ENCODE results near the gene UCHL3. TPM values are rescaled to one million over a fixed set of nuclear protein-coding genes. Genes with fewer than 3 reads are reported as not detected.

The UCHL3 gene
- total and polyA plus RNA-seq, 2 of the 8 experiments (the other 6 are each of a cell fraction or from before 2014, with no cell fraction given): 33.0 to 61.1 TPM

DNA sequence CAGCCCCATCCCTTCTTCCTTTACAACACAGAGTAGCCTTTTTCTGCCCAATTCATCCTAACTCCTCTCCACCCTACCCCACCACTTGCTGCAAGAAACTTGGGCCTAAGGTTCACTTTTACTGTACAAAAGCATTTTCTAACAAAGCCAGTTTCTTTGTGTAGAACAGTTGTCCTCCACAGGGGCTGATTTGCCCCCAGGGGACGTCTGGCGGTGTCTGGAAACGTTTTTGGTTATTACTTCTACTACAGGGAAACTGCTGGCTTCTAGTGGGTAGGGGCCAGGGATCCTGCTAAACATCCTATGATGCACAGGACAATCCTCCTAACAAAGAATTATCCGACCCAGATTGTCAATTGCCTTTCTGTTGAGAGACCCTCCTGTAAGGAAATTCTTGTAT is 79.2 kb downstream of the UCHL3 start (continued):
- TF ChIP-seq, protein P1, sequence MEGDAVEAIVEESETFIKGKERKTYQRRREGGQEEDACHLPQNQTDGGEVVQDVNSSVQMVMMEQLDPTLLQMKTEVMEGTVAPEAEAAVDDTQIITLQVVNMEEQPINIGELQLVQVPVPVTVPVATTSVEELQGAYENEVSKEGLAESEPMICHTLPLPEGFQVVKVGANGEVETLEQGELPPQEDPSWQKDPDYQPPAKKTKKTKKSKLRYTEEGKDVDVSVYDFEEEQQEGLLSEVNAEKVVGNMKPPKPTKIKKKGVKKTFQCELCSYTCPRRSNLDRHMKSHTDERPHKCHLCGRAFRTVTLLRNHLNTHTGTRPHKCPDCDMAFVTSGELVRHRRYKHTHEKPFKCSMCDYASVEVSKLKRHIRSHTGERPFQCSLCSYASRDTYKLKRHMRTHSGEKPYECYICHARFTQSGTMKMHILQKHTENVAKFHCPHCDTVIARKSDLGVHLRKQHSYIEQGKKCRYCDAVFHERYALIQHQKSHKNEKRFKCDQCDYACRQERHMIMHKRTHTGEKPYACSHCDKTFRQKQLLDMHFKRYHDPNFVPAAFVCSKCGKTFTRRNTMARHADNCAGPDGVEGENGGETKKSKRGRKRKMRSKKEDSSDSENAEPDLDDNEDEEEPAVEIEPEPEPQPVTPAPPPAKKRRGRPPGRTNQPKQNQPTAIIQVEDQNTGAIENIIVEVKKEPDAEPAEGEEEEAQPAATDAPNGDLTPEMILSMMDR (IDR thresholded peaks at IDR 0.05; ENCODE audit: control extremely low read depth in 1 of 3, insufficient read depth in 1 of 3, low read depth in 1 of 3, low read length in 3 of 3): no peak
- TF ChIP-seq EP300 (IDR thresholded peaks at IDR 0.05; ENCODE audit: borderline replicate concordance in 1 of 2, low read depth in 2 of 2, low read length in 2 of 2): no peak

Data from H1 (cell line).